GM23338 (cell line): Measurements from ENCODE around the gene WDR62. TPM values are rescaled to one million over a fixed set of nuclear protein-coding genes. Genes with fewer than 3 reads are reported as not detected.

Source experiments
- ATAC-seq: fragments of 200-7000 bp; cut with Tn5 transposase; 3 replicates; pipeline ENCODE4 v1.9.1; 2020
- DNase-seq: peaks from one replicate; pipeline ENCODE4 v3.0.0-alpha.2; 2015; ENCODE audit warnings: low spot score
- H2AFZ ChIP-seq: fragments of 200-600 bp; sonication (generic); 2 replicates; pipeline ENCODE4 v1.8.0; 2016; ENCODE audit warnings: antibody characterized with exemption, mild to moderate bottlenecking, moderate library complexity
- H3F3A ChIP-seq: fragments of 200-600 bp; sonication (generic); replicated peaks from 2 replicates; pipeline ENCODE4 v1.8.0; 2017; ENCODE audit warnings: antibody characterized with exemption, mixed run types, low read depth
- H3K27ac ChIP-seq: fragments of 200-600 bp; sonication (generic); 2 replicates; pipeline ENCODE4 v1.6.1; 2016; ENCODE audit warnings: low read depth
- H3K27me3 ChIP-seq: fragments of 200-600 bp; sonication (generic); 2 replicates; pipeline ENCODE4 v1.8.0; 2016; ENCODE audit warnings: mild to moderate bottlenecking, mixed run types, moderate library complexity; ENCODE audit not compliant: insufficient read depth
- H3K36me3 ChIP-seq: fragments of 200-600 bp; sonication (generic); 2 replicates; pipeline ENCODE4 v1.8.0; 2016; ENCODE audit warnings: mild to moderate bottlenecking; ENCODE audit not compliant: insufficient read depth
- H3K4me1 ChIP-seq: fragments of 200-600 bp; sonication (generic); 2 replicates; pipeline ENCODE4 v1.8.0; 2016; ENCODE audit warnings: mild to moderate bottlenecking, moderate library complexity; ENCODE audit not compliant: insufficient read depth
- H3K4me2 ChIP-seq: fragments of 200-600 bp; sonication (generic); 2 replicates; pipeline ENCODE4 v1.7.1; 2017; ENCODE audit warnings: mixed run types
- H3K4me3 ChIP-seq: fragments of 200-600 bp; sonication (generic); 2 replicates; pipeline ENCODE4 v1.6.1; 2016; ENCODE audit warnings: mixed run types
- H3K79me2 ChIP-seq: fragments of 200-600 bp; sonication (generic); replicated peaks from 2 replicates; pipeline ENCODE4 v1.8.0; 2017; ENCODE audit warnings: mild to moderate bottlenecking; ENCODE audit not compliant: insufficient read depth
- H3K9me2 ChIP-seq: fragments of 200-600 bp; sonication (generic); 2 replicates; pipeline ENCODE4 v1.8.0; 2017; ENCODE audit not compliant: insufficient read depth
- H4K20me1 ChIP-seq: fragments of 200-600 bp; sonication (generic); replicated peaks from 2 replicates; pipeline ENCODE4 v1.8.0; 2017; ENCODE audit warnings: mild to moderate bottlenecking; ENCODE audit not compliant: insufficient read depth
- H3K27ac Mint-ChIP-seq: 2 replicates; pipeline ENCODE4 v1.8.0; 2020; ENCODE audit warnings: inconsistent platforms, mild to moderate bottlenecking, moderate library complexity, mixed read lengths
- H3K27me3 Mint-ChIP-seq: 3 replicates; pipeline ENCODE4 v1.8.0; 2022; ENCODE audit warnings: low read depth, mild to moderate bottlenecking, moderate library complexity, mixed read lengths, inconsistent platforms; ENCODE audit not compliant: insufficient read depth, poor library complexity
- H3K36me3 Mint-ChIP-seq: 3 replicates; pipeline ENCODE4 v1.8.0; 2021; ENCODE audit warnings: low read depth, mild to moderate bottlenecking, inconsistent platforms, moderate library complexity, mixed read lengths
- H3K4me1 Mint-ChIP-seq: 3 replicates; pipeline ENCODE4 v1.8.0; 2020; ENCODE audit warnings: mild to moderate bottlenecking, inconsistent platforms, mixed read lengths
- H3K4me3 Mint-ChIP-seq: 3 replicates; pipeline ENCODE4 v1.8.0; 2021; ENCODE audit warnings: moderate library complexity, mild to moderate bottlenecking, inconsistent platforms, mixed read lengths
- H3K9me3 Mint-ChIP-seq: 3 replicates; pipeline ENCODE4 v1.8.0; 2020; ENCODE audit warnings: moderate library complexity, mild to moderate bottlenecking, inconsistent platforms, mixed read lengths
- CREB1 ChIP-seq: fragments of 250-450 bp; sonication (Bioruptor Pico); IDR thresholded peaks from 2 replicates; pipeline ENCODE4 v1.5.0; 2020; ENCODE audit warnings: low read depth, mild to moderate bottlenecking, moderate library complexity
- NANOG ChIP-seq: IDR thresholded peaks from 2 replicates; pipeline ENCODE4 v1.6.1; 2016; ENCODE audit warnings: antibody characterized with exemption, borderline replicate concordance
- POLR2AphosphoS5 ChIP-seq: IDR thresholded peaks from 2 replicates; pipeline ENCODE4 v1.6.1; 2016; ENCODE audit warnings: antibody characterized with exemption, low read depth
- REST ChIP-seq: IDR thresholded peaks from one replicate; pipeline ENCODE4 v1.6.1; 2018; ENCODE audit warnings: antibody characterized with exemption; ENCODE audit not compliant: unreplicated experiment
- polyA plus RNA-seq: library from polyadenylated mRNA; unstranded; fragments of >200 nt; fragmentation: Nextera tagmentation; extraction: Ambion mirVana; gene quantifications from 2 replicates; pipeline ENCODE4 v1.2.1, GENCODE V29; 2016
- total RNA-seq: library from RNA; depleted of rRNA; stranded (reverse); fragments of >200 nt; shearing (Covaris generic); gene quantifications from 2 replicates; pipeline ENCODE4 v1.2.3, GENCODE V29; 2014
- TF ChIP-seq, protein P1 (sequence below): IDR thresholded peaks from 2 replicates; pipeline ENCODE4 v1.6.1; 2016; ENCODE audit warnings: antibody characterized with exemption

The WDR62 gene
- total and polyA plus RNA-seq, 2 experiments from 2014 or later = 14.1 to 45.4 TPM

DNA sequence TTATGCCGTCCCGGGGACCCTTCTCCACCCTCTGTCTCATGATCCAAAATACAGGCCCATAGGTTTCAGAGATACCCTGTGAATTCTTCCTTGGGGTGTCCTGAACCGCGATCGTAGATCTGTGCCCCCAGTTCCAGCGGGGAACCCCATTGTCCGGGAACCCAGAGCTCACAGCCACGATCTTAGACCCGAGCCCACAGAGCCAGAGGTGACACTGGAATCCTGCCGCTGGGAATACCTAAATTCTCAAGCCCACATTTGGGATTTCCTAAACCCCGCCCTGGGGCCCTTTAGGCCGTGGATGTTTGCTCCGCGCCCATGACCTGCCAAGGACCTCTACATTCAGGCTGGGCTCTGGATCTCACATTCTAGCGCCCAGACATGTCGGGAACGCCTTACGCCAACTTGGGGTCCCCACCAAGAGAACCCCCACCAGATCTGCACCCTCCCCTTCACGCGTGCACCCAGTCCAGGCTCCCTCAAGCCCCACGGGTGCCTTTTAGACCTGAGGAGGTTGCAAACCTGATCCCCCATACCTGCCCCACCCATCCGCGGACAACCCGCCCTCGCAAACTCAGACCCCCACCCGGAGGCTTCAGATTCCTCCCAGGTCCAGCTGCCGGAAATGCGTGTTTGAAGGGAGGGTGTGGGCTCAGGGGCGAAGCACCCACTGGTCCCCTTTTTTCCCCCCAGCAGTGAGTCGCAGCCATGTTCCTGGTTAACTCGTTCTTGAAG is 85.8 kb downstream of the WDR62 start:
- H3K9me2 ChIP-seq = no peaks in the 10 kb centered on the region
- H3K4me1 ChIP-seq = no peaks in the 10 kb centered on the region; the same call in 1 of the 2 replicates
- H3K36me3 ChIP-seq = peaks cover 12% of the 10 kb centered on the region
- Mint-ChIP-seq H3K36me3 (peaks cover 36% of the 10 kb centered on the region), H3K27me3 (peaks cover 11% of the 10 kb centered on the region), H3K4me1 (peaks cover 16% of the 10 kb centered on the region), H3K27ac (peak overlapping the region; percentile 99), H3K9me3 (no peaks in the 10 kb centered on the region), H3K4me3 (peak overlapping the region; percentile 100)
- peak overlapping the region; percentile 98 for H3K4me2 ChIP-seq
- peaks cover 8% of the 10 kb centered on the region; the same call in 1 of the 2 replicates for H4K20me1 ChIP-seq
- peak; percentile 60; the same call in 1 of the 2 replicates for TF ChIP-seq CREB1 (CRISPR knock-in tag)
- TF ChIP-seq NANOG = no peak
- H3K27ac ChIP-seq = peak overlapping the region; percentile 96
- ATAC-seq (peak; percentile 23), DNase-seq (peak; percentile 86)
- H3K79me2 ChIP-seq = peaks cover 6% of the 10 kb centered on the region
- peaks cover 12% of the 10 kb centered on the region; the same call in 1 of the 2 replicates for H3F3A ChIP-seq
- H3K4me3 ChIP-seq = peak overlapping the region; percentile 100
- H3K27me3 ChIP-seq = no peaks in the 10 kb centered on the region
- H2AFZ ChIP-seq = peak overlapping the region; percentile 38; the same call in 1 of the 2 replicates

GRCh38 chr19:36141039-36141927 is 86.6 kb downstream of the WDR62 start:
- no peaks in the 10 kb centered on the region; the same call in 1 of the 2 replicates for H3K4me1 ChIP-seq
- ATAC-seq (peak; percentile 80), DNase-seq (peak; percentile 98)
- peaks cover 16% of the 10 kb centered on the region for H3K4me1 Mint-ChIP-seq
- no peaks in the 10 kb centered on the region for H3K9me3 Mint-ChIP-seq
- H3K36me3 Mint-ChIP-seq = peaks cover 44% of the 10 kb centered on the region
- peak overlapping the region; percentile 100 for H3K4me3 Mint-ChIP-seq
- H3K4me3 ChIP-seq = peak overlapping the region; percentile 100
- no peaks in the 10 kb centered on the region for H3K27me3 ChIP-seq
- H3K27ac Mint-ChIP-seq = peak overlapping the region; percentile 99
- peak overlapping the region; percentile 98 for H3K4me2 ChIP-seq
- H3K79me2 ChIP-seq = peaks cover 6% of the 10 kb centered on the region
- no peak overlapping the region; the same call in 1 of the 2 replicates for H3K27ac ChIP-seq
- TF ChIP-seq, protein P1, sequence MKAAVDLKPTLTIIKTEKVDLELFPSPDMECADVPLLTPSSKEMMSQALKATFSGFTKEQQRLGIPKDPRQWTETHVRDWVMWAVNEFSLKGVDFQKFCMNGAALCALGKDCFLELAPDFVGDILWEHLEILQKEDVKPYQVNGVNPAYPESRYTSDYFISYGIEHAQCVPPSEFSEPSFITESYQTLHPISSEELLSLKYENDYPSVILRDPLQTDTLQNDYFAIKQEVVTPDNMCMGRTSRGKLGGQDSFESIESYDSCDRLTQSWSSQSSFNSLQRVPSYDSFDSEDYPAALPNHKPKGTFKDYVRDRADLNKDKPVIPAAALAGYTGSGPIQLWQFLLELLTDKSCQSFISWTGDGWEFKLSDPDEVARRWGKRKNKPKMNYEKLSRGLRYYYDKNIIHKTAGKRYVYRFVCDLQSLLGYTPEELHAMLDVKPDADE = no peak
- TF ChIP-seq POLR2AphosphoS5 (peak; percentile 42; the same call in 1 of the 2 replicates), REST (no peak)
- H3F3A ChIP-seq = peaks cover 12% of the 10 kb centered on the region; the same call in 1 of the 2 replicates
- H3K27me3 Mint-ChIP-seq = peaks cover 11% of the 10 kb centered on the region
- peaks cover 8% of the 10 kb centered on the region; the same call in 1 of the 2 replicates for H4K20me1 ChIP-seq
- H2AFZ ChIP-seq = no peak overlapping the region
- peaks cover 17% of the 10 kb centered on the region for H3K36me3 ChIP-seq
- H3K9me2 ChIP-seq = no peaks in the 10 kb centered on the region
